HG03025 (cell line): ENCODE measurements around the gene FBXW8.
"Not testable (repeated sequence)": the region's sequence is repeated elsewhere in the genome, so short reads cannot be mapped to it uniquely, and the experiment has no call there.

Experiments
- ATAC-seq: cut with Tn5 transposase; IDR thresholded peaks from one replicate; pipeline ENCODE4 v1.9.1; 2021; ENCODE audit warnings: mild to moderate bottlenecking, moderate library complexity; ENCODE audit not compliant: unreplicated experiment, low FRiP score

FBXW8 gene

GRCh38 chr12:117048585-117048904 is 137.8 kb downstream of the FBXW8 start:
- no peak for ATAC-seq

- ATAC-seq, result no peak
These were observed 138.5 kb downstream of the FBXW8 start for GRCh38 chr12:117049295-117049694.

DNA sequence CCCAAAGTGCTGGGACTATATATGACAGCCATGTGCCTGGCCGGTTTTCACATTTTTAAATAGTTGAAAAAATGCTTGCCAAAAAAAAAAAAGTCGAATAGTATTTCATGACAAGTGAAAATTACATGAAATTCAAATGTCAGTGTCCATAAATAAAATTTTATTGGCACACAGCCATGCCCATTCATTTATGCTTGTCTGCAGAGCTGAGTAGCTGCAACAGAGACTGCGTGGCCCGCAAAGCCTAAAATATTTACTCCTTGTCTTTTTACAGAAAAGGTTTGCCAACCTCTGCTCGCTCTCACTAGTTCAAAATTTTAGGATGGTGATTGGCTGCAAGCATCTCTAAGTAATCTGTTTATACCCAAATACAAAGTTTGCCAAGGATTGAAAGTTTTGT is 139.3 kb downstream of the FBXW8 start:
- no peak for ATAC-seq

- no peak for ATAC-seq
These were observed 140.6 kb downstream of the FBXW8 start for GRCh38 chr12:117051380-117051779.

GRCh38 chr12:117052386-117053049 is 141.8 kb downstream of the FBXW8 start:
- no peak for ATAC-seq

DNA sequence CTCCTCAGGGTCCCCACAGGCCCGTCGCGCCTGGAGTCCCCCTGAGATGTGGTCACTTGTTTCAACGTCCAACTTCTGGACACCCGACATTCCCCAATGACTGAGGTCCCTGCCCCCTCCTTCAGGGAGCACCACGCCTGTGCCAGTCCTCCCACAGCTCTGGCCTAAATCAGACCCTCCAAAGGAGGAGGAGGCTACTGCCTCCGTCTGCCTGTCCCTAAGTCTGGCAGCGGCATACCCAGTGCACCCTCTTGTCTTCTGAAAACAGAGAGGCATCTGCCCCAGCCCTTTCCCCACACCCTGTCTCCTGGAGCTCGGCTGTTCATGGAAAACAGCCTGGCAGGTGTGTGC is 142.3 kb downstream of the FBXW8 start:
- ATAC-seq, result no peak

- no peak for ATAC-seq
These were observed 142.9 kb downstream of the FBXW8 start for GRCh38 chr12:117053597-117054201.

GRCh38 chr12:117054279-117054678 is 143.5 kb downstream of the FBXW8 start:
- ATAC-seq, result no peak

DNA sequence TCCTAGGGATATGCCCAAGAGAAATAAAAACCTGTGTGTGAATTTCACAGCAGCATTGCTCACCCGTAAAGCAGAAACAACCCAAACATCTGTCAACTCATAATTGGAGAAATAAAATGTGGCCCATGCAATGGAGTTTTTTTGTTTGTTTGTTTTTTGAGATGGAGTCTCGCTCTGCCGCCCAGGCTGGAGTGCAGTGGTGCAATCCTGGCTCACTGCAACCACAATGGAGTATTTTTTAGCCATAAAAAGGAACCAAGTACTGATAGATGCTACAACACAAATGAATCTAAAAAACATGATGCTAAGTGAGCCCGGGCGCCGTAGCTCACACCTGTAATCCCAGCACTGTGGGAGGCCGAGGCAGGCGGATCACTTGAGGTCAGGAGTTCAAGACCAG is 146.9 kb downstream of the FBXW8 start:
- not testable (repeated sequence) for ATAC-seq

- ATAC-seq, result no peak
These were observed 147.8 kb downstream of the FBXW8 start for GRCh38 chr12:117058442-117059072.

DNA sequence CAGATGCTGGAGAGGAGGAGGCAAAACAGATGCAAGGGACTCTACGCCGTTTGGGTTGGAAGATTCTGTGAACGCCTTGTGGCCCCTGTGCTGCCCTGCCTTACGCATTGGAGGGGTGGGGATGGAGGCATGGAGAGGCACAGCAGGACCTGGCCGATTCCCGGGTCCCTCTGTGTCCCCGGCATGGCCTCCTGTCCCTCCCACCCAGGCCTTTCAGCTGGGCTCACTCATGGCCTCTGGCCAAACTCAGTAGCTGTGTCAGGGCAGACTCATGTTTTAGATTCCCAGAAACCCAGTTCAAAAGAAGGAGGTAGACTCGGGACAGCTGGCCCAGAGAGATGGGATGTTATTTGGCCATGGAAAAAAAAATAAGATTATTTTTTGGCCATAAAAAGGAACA is 148.4 kb downstream of the FBXW8 start:
- ATAC-seq, result no peak

DNA sequence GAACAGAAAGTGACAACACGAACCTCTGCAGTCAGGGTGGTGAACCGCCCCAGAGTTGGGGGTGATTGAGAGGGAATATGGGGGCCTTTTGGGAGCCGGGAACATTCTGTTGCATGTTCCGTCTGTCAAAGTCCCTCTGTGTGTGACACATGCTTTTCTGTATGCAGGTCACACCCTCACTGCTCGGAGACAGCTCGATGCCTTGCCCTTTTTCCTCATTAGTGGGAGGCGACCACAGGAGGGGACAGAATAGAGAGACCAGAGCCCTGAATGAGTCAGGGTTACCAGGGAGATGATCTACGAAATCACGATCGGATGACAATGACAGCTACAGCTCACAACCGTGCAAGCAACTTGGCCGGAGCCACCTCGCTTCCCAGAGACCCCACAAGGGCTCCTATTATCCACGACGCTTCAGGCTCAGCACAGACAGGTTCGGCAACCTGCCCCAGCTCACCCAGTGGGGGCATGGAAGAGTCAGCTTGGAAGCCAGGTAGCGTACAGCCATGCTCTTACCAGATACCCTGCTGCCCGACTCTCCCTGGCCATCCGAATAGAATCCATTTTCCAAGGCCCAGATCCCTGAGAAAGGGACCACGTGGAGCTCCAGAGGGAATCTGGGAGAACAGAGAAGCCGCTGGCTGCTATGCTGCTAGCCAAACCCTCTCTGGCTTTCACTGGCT is 149.6 kb downstream of the FBXW8 start:
- no peak for ATAC-seq

DNA sequence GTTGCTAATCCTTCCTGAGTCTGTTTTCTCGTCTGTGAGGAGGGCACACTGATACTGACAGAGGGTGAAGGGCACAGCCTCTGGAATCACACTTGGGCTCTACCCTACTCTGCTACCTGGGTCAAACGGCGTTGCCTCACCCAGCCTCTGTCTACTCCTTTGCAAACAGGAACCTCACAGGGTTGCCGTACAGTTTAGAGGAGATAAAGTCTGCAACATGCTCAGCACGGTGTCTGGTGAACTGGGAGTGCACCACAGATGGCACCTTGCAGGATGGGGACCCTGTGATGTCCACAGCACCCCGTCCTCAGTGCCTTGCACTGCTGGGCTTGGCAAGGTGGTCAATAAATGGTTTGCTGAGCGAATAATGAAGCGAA is 150.2 kb downstream of the FBXW8 start:
- no peak for ATAC-seq

- ATAC-seq, result no peak
These were observed 150.9 kb downstream of the FBXW8 start for GRCh38 chr12:117061555-117062079.

DNA sequence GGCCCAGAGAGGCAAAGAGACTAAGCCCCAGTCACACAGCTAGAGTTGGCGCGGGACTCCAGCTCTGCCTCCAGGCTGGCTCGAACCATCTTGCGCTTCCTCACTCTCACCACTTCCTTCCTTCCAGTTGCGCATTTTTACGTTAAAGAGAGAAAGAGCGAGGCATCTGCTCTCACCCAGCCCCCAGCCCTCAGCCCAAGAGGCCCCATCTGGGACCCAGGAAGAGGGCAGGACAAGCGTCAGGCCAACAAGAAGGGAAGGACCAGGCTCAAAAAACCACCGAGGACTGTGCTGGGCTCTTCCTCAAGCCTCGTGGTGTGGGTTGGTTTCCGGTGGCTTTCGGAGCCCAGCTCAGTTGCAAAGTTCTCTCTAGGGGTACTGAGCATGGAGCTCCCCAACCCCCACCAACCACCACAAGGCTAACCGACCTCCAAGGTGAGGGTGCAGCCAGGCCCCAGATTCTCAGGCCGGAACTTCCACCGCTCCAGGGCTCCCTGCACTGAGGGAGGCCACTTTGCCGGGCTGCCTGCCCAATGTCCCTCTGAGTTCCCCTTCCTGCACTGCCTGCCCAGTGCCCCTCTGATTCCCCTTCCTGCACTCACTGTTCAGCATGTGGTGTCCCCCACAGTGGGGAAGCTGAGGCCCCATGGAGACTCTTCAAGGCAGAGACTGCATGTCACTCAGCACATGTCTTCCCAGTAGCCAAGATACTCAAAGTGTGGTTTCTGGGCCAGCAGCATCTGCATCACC is 152.6 kb downstream of the FBXW8 start:
- no peak for ATAC-seq

DNA sequence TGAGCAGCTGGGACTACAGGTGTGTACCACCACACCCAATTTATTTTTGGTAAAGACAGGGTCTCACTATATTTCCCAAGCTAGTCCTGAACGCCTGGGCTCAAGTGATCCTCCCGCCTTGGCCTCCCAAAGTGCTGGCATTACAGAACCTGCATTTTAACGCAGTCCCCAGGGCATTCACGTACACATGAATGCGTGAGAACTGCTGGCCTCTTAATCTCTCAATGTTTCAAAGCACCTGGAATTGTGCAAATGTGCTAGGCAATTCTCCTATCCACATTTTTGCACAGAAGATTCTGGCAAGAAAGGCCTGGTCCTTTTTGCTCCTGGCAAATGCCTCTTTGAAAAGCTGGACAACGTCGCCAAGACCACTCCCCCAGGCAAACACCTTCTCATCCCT is 153.3 kb downstream of the FBXW8 start:
- no peak for ATAC-seq

DNA sequence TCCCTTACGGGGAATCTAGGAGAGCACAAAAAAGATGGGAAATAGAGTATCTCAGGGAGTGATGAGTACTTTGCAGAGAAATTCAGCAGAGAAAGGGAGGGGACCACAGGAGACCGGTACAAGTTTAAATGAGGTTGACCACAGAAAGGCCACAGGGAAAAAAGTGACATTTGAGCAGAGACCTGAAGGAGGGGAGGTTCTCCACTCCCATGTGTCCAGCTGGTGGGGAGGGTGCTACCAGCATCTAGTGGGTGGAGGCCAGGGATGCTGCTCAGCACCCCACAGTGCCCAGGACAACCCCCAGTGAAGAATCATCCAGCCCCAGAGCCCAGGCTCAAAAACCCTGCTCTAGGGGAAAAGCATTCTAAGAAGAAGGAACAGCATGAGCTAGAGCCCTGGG is 153.8 kb downstream of the FBXW8 start:
- no peak for ATAC-seq

GRCh38 chr12:117067016-117067415 is 156.3 kb downstream of the FBXW8 start:
- no peak for ATAC-seq

DNA sequence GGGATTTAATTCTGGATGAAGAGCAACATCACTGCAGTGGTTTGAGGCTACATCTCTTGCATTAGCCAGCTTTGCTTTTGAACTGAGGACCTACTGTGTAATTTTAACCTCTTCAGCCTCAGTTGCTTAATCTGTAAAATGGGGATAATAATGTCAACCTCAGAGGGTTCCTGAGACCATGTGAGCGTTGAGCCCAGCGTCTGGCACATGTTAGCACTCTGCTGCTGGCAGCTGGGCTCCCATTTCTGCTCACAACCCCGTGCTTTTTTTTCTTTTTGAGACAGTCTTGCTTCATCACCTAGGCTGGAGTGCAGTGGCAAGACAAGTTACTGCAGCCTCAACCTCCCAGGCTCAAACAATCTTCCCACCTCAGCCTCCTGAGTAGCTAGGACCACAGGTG is 156.9 kb downstream of the FBXW8 start:
- no peak for ATAC-seq

- no peak for ATAC-seq
These were observed 157.7 kb downstream of the FBXW8 start for GRCh38 chr12:117068492-117068891.
